Measurements from ENCODE around the gene SCN5A.

- TF ChIP-seq CTCF (IDR thresholded peaks at IDR 0.05; ENCODE audit: poor library complexity, severe bottlenecking) (no peak), EZH2 (IDR thresholded peaks at IDR 0.05; ENCODE audit: borderline replicate concordance, insufficient read depth, low read length, poor library complexity, severe bottlenecking) (no peak), TAF1 (IDR thresholded peaks at IDR 0.05; ENCODE audit: low read depth) (no peak), MXI1 (conservative IDR thresholded peaks at IDR 0.05; ENCODE audit: poor library complexity, severe bottlenecking) (no peak), RAD21 (conservative IDR thresholded peaks at IDR 0.05) (no peak), POLR2AphosphoS5 (IDR thresholded peaks at IDR 0.05) (no peak), REST (IDR thresholded peaks at IDR 0.05; ENCODE audit: borderline replicate concordance) (no peak), EP300 (conservative IDR thresholded peaks at IDR 0.05; ENCODE audit: poor library complexity, severe bottlenecking) (no peak), SMC3 (conservative IDR thresholded peaks at IDR 0.05; ENCODE audit: poor library complexity) (no peak)
Observed at GRCh38 chr3:38603731-38604131, 45.8 kb downstream of the SCN5A start.

Data from neural cell (in vitro differentiated cells).